Stimulated activated CD4-positive, alpha-beta T cell treated with anti-CD3 and anti-CD28 coated beads, Interleukin-15, amount 100 ng/mL, for 24 hours (primary cell): Measurements from ENCODE around the gene TMED10.

Source experiments
- DNase-seq: peaks from one replicate; pipeline ENCODE4 v3.0.0-alpha.2; 2020

The TMED10 gene

GRCh38 chr14:75126679-75127473 is 49.5 kb downstream of the TMED10 start, which contains the start of gene NEK9:
NEK9 (minus strand) TSS chr14:75127048; CDS start chr14:75126921, 127 bp downstream.
- peak; percentile 93 for DNase-seq

GRCh38 chr14:75126121-75126544 is 50.3 kb downstream of the TMED10 start:
- peak; percentile 20 for DNase-seq

- DNase-seq = no peak
Observed at GRCh38 chr14:75125617-75126016, 50.8 kb downstream of the TMED10 start.

- DNase-seq = peak; percentile 41
Observed at GRCh38 chr14:75123991-75124390, 52.4 kb downstream of the TMED10 start.

DNA sequence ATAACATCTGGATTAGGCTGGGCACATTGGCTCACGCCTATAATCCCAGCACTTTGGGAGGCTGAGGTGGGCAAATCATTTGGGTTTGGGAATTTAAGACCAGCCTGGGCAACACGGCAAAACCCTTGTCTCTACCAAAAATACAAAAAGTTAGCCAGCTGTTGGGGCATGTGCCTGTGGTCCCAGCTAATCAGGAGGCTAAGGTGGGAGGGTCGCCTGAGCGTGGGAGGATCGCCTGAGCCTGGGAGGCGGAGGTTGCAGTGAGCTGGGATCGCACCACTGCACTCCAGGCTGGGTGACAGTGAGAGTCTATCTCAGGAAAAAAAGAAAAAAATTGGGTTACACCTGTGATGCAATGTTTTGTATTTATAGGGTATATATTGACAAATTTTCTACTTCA is 54.9 kb downstream of the TMED10 start:
- no peak for DNase-seq

- no peak for DNase-seq
Observed at GRCh38 chr14:75120541-75121291, 55.7 kb downstream of the TMED10 start.

GRCh38 chr14:75119056-75119455 is 57.4 kb downstream of the TMED10 start:
- no peak for DNase-seq

DNA sequence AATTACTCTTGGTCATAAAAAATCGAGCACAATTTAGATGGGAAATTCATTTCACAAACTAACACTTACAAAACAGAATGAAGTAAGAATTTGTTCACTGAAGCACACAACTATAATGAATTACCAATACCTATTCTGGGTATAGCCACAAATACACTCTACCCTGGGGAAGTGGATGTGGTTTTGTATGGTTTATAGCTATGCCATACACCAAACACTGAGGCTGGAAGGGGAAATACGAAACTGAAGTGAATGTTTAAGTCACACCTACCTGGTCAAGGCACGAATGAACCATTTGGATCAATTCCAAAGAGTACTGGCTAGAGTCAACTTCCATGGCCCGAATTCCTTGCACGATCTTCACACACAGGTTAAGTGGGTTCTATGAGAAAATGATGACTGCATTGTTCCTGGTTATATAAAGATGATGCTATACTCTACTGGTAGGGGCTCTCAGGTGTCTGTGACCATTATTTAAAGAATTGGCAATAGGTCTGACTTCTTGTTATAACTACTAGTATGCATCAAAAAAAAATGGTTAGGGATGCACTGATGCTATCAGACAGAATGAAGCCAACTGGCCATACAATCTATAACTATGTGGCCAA is 62.4 kb downstream of the TMED10 start:
- no peak for DNase-seq

DNA sequence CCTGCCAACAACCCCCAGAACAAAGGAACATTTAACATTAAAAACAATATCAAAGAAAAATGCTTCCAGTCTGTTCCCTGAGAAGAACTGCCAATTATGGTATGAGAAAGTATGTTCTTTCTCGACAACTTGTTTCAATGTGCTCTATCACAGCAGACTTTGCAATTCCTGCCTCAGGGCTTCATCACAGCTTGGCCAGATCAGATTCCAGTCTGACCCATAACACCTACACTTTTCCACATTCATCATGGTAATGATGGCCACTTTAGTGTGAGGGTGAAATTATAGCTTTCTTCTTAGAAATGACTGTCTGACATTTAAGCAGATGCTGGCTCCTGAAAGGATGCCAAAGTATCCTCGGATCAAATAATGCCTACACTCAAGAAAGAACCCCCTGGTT is 66.5 kb downstream of the TMED10 start:
- DNase-seq = no peak

GRCh38 chr14:75107186-75107585 is 69.2 kb downstream of the TMED10 start:
- no peak for DNase-seq

DNA sequence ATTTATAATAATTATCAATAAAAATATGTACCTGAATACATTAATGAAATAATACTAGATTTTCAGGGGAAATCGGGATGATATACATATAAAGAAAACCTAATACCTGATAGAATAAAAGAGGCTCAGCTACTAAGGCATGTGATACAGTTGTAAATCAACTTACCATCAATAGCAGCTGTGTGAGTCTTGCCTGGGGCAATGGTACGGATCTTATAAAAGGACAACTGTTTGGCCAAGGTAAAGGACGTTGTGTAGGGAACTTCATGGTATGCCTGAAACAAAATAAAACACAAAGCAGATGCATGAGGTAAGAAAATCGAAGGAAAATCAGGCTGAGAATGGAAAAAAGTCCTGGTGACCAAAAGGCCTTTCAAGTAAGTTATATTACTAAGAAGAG is 74.9 kb downstream of the TMED10 start:
- DNase-seq = no peak

DNA sequence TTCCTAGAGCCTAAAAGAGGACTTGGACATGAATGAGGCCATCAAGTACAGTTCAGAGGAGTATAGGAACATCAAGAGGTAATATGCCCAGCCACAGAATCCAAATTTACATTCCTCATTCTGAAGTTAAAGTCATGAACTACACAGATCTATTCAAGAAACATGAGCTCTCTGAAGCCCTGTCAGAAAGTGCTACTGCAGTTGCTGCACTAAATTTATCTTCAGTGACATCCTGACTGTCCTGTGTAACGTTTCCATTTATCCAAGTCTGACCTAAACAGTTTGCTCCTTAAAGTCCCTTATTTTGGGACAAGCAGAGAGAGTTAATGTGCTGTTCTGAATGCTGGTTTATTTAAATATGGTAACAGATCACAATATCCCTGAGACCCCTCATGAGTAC is 77.7 kb downstream of the TMED10 start:
- DNase-seq = no peak

GRCh38 chr14:75098212-75098611 is 78.2 kb downstream of the TMED10 start:
- no peak for DNase-seq

- DNase-seq = no peak
Observed at GRCh38 chr14:75096959-75097358, 79.5 kb downstream of the TMED10 start.

DNA sequence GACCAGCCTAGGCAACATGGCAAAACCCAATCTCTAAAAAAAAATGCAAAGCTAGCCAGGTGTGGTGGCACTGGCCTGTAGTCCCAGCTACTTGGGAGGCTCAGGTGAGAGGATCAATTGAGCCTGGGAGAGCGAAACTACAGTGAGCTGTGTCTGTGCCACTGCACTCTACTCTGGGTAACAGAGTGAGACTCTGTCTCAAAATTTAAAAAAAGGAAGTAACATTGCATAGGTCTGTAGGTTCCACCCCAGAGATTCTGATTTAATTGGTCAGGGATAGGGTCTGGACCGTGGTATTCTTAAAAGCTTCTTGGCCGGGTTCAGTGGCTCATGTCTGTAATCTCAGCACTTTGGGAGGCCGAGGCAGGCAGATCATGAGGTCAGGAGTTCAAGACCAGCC is 80.7 kb downstream of the TMED10 start:
- DNase-seq = no peak

DNA sequence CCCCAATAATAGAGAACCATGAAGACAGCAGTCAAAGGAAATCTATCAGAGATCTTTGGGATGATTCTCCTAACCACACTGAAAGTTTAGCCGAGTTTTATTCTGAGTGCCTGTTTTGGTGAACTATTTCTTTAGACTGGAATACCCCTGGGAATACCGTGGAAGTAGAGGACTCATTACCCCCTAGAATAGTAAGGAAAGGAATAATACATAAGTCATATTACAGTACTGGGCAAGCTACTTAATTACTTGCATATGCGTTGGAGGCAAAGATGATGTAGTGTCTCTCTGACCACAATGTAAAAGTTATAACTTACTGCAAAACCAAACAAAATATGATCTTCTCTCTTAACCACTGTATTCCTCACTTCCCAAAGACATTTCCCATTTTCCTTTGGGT is 81.5 kb downstream of the TMED10 start:
- no peak for DNase-seq

- no peak for DNase-seq
Observed at GRCh38 chr14:75092698-75093097, 83.7 kb downstream of the TMED10 start.

DNA sequence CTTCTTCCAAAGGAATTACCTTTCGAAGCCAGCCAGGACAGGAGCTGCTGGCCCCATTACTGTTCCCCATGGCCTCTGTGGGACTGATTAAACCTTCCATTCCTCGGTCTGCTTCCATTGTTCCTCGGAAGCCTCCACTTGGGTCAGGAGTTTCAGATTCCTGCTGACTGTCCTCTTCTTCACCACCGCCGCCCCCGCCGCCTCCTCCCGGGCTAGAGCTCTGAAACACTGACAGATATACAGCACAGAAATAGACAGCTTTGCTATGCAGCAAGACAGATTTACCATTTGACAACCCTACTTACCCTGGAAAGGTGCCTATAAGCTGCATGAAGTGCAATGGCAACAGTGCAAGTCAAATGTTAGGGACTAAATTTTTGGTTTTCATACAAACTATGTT is 85.2 kb downstream of the TMED10 start:
- DNase-seq = no peak

GRCh38 chr14:75090353-75090752 is 86.1 kb downstream of the TMED10 start:
- no peak for DNase-seq

DNA sequence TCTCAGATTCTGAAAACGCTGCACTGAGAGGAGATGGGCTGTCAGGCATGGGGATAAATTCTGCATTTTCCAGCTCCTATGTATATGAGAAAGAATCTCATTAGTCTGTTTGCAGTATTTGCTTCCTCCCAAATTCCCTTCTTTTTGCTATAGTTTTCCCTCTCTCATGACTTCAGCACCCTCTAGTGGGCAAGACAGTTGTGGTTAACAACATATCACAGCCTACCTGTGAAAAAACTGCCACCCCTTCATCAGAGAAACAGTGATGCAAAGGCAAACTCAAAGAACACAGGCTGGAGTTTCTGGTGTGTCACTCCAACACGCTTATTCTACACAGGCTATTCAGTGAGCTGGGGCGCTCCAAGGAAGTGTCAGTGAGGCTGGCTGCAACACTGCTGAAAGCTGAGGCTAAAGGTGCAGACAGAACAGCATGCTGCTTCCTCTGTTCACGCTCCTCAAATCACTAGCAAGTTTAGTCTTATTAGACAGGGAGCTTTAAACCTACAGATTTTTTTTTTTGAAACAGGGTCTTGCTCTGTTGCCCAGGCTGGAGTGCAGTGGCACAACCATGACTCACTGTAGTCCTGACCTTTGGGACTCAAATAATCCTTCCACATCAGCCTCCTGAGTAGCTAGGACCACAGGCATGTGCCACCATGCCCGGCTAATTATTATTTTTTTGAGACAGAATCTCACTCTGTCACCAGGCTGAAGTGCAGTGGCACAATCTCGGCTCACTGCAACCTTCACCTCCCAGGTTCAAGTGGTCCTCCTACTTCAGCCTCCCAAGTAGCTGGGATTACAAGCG is 87.6 kb downstream of the TMED10 start:
- peak; percentile 42 for DNase-seq

DNA sequence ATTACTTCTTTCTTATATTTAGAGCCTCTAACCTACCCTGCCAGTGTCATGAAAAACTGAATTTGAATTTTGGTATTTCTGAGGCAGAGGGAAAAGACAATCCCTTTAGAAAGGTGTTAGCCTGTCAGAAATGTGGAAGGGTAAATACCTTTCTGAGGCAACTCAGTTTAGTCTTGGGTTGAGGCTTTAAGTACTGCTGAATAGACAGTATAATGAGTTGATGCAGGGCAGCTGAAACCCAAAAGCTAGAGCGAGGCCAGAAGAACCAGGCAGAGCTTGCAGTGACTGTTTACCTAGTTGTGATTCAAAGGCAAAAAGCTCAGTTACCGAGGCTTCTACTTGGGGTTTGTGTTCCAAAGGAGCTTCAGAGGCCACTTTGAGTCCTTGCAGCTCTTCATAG is 88.3 kb downstream of the TMED10 start:
- no peak for DNase-seq

GRCh38 chr14:75084513-75084912 is 91.9 kb downstream of the TMED10 start:
- DNase-seq = no peak

DNA sequence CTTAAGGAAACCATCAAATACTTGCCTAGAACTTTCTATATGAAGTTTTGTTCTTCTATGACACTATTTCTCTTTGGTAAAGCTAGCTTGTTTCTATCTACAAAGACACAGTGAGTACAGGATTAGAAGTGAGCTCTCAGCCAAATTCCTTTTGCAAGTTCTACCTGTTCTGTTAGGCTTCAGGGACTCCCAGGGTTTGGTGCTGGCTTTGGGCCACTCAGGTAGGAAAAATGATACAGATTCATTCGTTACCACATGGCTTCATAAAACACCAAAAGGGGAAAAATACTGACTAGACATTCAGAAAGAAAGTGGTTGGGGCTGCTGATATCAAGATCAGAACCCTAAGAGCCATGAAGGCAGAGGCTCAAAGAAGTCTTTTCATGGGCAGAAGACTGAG is 93.1 kb downstream of the TMED10 start:
- DNase-seq = no peak
